H9 (cell line): ENCODE results near the gene TYRO3. TPM values are rescaled to one million over a fixed set of nuclear protein-coding genes. Genes with fewer than 3 reads are reported as not detected.

ENCODE experiments used
- DNase-seq: peaks from one replicate; pipeline ENCODE4 v3.0.0-alpha.2; 2017
- H2AFZ ChIP-seq: one replicate; pipeline ENCODE4 v1.6.1; 2013; ENCODE audit warnings: mild to moderate bottlenecking, low read length, control low read depth, moderate library complexity
- H2AK5ac ChIP-seq: 2 replicates; pipeline ENCODE4 v1.6.1; 2013; ENCODE audit warnings: low read length, control low read depth, mixed read lengths; ENCODE audit not compliant: insufficient read length
- H2BK120ac ChIP-seq: one replicate; pipeline ENCODE4 v1.6.1; 2013; ENCODE audit warnings: low read depth, mild to moderate bottlenecking, low read length, control low read depth, inconsistent platforms; ENCODE audit not compliant: poor library complexity, severe bottlenecking
- H2BK12ac ChIP-seq: 2 replicates; pipeline ENCODE4 v1.6.1; 2013; ENCODE audit warnings: low read length, control low read depth, mixed read lengths, low read depth; ENCODE audit not compliant: insufficient read length
- H2BK15ac ChIP-seq: 2 replicates; pipeline ENCODE4 v1.6.1; 2013; ENCODE audit warnings: low read depth, low read length, control low read depth
- H2BK20ac ChIP-seq: one replicate; pipeline ENCODE4 v1.6.1; 2013; ENCODE audit warnings: low read depth, mild to moderate bottlenecking, low read length, control low read depth, inconsistent platforms; ENCODE audit not compliant: poor library complexity, severe bottlenecking
- H2BK5ac ChIP-seq: 2 replicates; pipeline ENCODE4 v1.6.1; 2013; ENCODE audit warnings: low read length, control low read depth, mixed read lengths; ENCODE audit not compliant: insufficient read length
- H3K14ac ChIP-seq: 2 replicates; pipeline ENCODE4 v1.6.1; 2013; ENCODE audit warnings: low read length, control low read depth; ENCODE audit not compliant: insufficient read depth
- H3K18ac ChIP-seq: 2 replicates; pipeline ENCODE4 v1.6.1; 2013; ENCODE audit warnings: low read depth, mild to moderate bottlenecking, mixed read lengths, low read length, control low read depth; ENCODE audit not compliant: insufficient read length
- H3K23ac ChIP-seq: 2 replicates; pipeline ENCODE4 v1.6.1; 2013; ENCODE audit warnings: low read length, control low read depth, mixed read lengths, low read depth; ENCODE audit not compliant: insufficient read length
- H3K23me2 ChIP-seq: 2 replicates; pipeline ENCODE4 v1.6.1; 2013; ENCODE audit warnings: low read depth, mild to moderate bottlenecking, mixed read lengths, low read length, control low read depth; ENCODE audit not compliant: insufficient read length, poor library complexity, severe bottlenecking
- H3K27ac ChIP-seq: 2 replicates; pipeline ENCODE4 v1.5.1; 2013; ENCODE audit warnings: low read length, control low read depth, mixed read lengths, low read depth; ENCODE audit not compliant: insufficient read length
- H3K27me3 ChIP-seq: 2 replicates; pipeline ENCODE4 v1.6.1; 2013; ENCODE audit warnings: low read length, control low read depth, inconsistent platforms; ENCODE audit not compliant: insufficient read depth
- H3K4ac ChIP-seq: 2 replicates; pipeline ENCODE4 v1.6.1; 2013; ENCODE audit warnings: low read depth, mild to moderate bottlenecking, control low read depth, inconsistent platforms, low read length, moderate library complexity
- H3K4me1 ChIP-seq: 2 replicates; pipeline ENCODE4 v1.6.1; 2013; ENCODE audit warnings: low read length, control low read depth, inconsistent platforms; ENCODE audit not compliant: insufficient read depth
- H3K4me2 ChIP-seq: 2 replicates; pipeline ENCODE4 v1.6.1; 2013; ENCODE audit warnings: low read length, control low read depth, mixed read lengths; ENCODE audit not compliant: insufficient read length, insufficient read depth
- H3K56ac ChIP-seq: 2 replicates; pipeline ENCODE4 v1.6.1; 2013; ENCODE audit warnings: low read depth, mild to moderate bottlenecking, mixed read lengths, low read length, control low read depth; ENCODE audit not compliant: insufficient read length
- H3K79me1 ChIP-seq: 2 replicates; pipeline ENCODE4 v1.6.1; 2013; ENCODE audit warnings: low read depth, mild to moderate bottlenecking, moderate library complexity, low read length, control low read depth, inconsistent platforms; ENCODE audit not compliant: insufficient read depth, poor library complexity, severe bottlenecking
- H3K79me2 ChIP-seq: 2 replicates; pipeline ENCODE4 v1.6.1; 2013; ENCODE audit warnings: low read length, control low read depth, inconsistent platforms; ENCODE audit not compliant: insufficient read depth
- H3K9ac ChIP-seq: 2 replicates; pipeline ENCODE4 v1.6.1; 2013; ENCODE audit warnings: low read length, control low read depth, mixed read lengths; ENCODE audit not compliant: insufficient read length; ENCODE audit errors: extremely low read depth
- H3K9me3 ChIP-seq: one replicate; pipeline ENCODE4 v1.6.1; 2013; ENCODE audit warnings: low read depth, low read length, inconsistent platforms; ENCODE audit not compliant: control insufficient read depth
- H3T11ph ChIP-seq: one replicate; pipeline ENCODE4 v1.6.1; 2013; ENCODE audit warnings: mild to moderate bottlenecking, low read length, control low read depth, inconsistent platforms
- H4K20me1 ChIP-seq: one replicate; pipeline ENCODE4 v1.6.1; 2013; ENCODE audit not compliant: control insufficient read depth, insufficient read length, insufficient read depth
- H4K5ac ChIP-seq: 2 replicates; pipeline ENCODE4 v1.6.1; 2013; ENCODE audit warnings: low read depth, mild to moderate bottlenecking, mixed read lengths, low read length, control low read depth; ENCODE audit not compliant: insufficient read length
- H4K8ac ChIP-seq: replicated peaks from 2 replicates; pipeline ENCODE4 v1.6.1; 2013; ENCODE audit warnings: low read length, control low read depth, mixed read lengths, low read depth; ENCODE audit not compliant: insufficient read length
- H4K91ac ChIP-seq: 2 replicates; pipeline ENCODE4 v1.6.1; 2013; ENCODE audit warnings: low read depth, mild to moderate bottlenecking, moderate library complexity, mixed read lengths, low read length, control low read depth; ENCODE audit not compliant: insufficient read length
- H3K27ac Mint-ChIP-seq, 3 experiments: 2 replicates in 2 of 3; 3 replicates in 1 of 3; pipeline ENCODE4 v1.8.0; 2020 to 2021; ENCODE audit warnings: mixed read lengths in 3 of 3, mild to moderate bottlenecking in 1 of 3, moderate library complexity in 1 of 3
- H3K27me3 Mint-ChIP-seq: 2 replicates; pipeline ENCODE4 v1.8.0; 2021; ENCODE audit warnings: low read depth, mild to moderate bottlenecking, moderate library complexity, mixed read lengths
- H3K36me3 Mint-ChIP-seq, 3 experiments: 2 replicates in 2 of 3; 3 replicates in 1 of 3; pipeline ENCODE4 v1.8.0; 2020 to 2021; ENCODE audit warnings: low read depth in 3 of 3, mixed read lengths in 3 of 3; ENCODE audit not compliant: insufficient read depth in 1 of 3
- H3K4me1 Mint-ChIP-seq, 2 experiments: 2 replicates each; pipeline ENCODE4 v1.8.0; 2020; ENCODE audit warnings: mixed read lengths in 2 of 2
- H3K4me3 Mint-ChIP-seq, 2 experiments: 2 replicates in 1 of 2; 3 replicates in 1 of 2; pipeline ENCODE4 v1.8.0; 2020 to 2021; ENCODE audit warnings: mild to moderate bottlenecking in 2 of 2, mixed read lengths in 2 of 2, moderate library complexity in 1 of 2
- H3K9me3 Mint-ChIP-seq, 2 experiments: 2 replicates in 1 of 2; 3 replicates in 1 of 2; pipeline ENCODE4 v1.8.0; 2020; ENCODE audit warnings: mild to moderate bottlenecking in 2 of 2, mixed read lengths in 2 of 2, moderate library complexity in 1 of 2
- WGBS: extraction: QIAGEN DNeasy Blood & Tissue Kit; methylation state at CpG from one replicate; pipeline ENCODE4 v1.1.7; 2013; ENCODE audit warnings: missing lambda C conversion rate, low lambda C conversion rate, mixed read lengths; ENCODE audit not compliant: insufficient read length; ENCODE audit errors: extremely low coverage; 5-methylcytosine and 5-hydroxymethylcytosine counted together
- total RNA-seq: library from RNA; stranded (reverse); gene quantifications from 2 replicates; pipeline ENCODE4 v1.2.1, GENCODE V29; 2021
- TF ChIP-seq, protein P1 (sequence below): fragments of 200-600 bp; sonication (generic); conservative IDR thresholded peaks from 3 replicates; pipeline ENCODE4 v1.8.0; 2021; ENCODE audit warnings: antibody characterized with exemption, mild to moderate bottlenecking

The TYRO3 gene
- total RNA-seq, 1 experiment from 2014 or later = 124 TPM

DNA sequence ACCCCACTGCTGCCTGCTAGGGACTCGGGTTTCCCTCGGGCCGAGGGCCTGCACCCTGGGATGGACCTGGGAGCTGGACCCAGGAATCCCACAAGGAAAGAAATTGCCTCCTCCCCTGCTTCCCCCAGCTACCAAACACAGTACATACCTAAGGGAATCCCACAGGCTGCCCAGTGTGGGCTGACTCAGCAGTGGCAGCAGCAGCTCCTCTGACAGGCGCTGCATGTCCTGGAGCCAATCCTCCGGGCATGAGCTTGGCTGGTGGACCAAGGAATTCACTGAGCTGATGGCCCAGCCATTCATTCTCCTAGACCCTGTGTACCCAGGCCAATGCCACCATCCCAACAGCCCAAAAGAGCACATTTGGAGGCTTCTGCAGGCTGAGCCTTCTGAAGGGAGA is 35.9 kb upstream of the TYRO3 start:
- WGBS = no CpG with 5 or more reads among the region's 5 CpGs
- Mint-ChIP-seq H3K4me1 (no peaks in the 10 kb centered on the region), H3K36me3 (peaks cover 17 to 60% (median 59%) of the 10 kb centered on the region in 3 experiments; a peak in 6 of 7 replicates), H3K9me3 (no peaks in the 10 kb centered on the region; a peak in 1 of 5 replicates), H3K27ac (peak overlapping the region in 1 of 3 experiments; percentile 44; a peak in 1 of 7 replicates), H3K27me3 (no peaks in the 10 kb centered on the region), H3K4me3 (no peak overlapping the region)
- TF ChIP-seq, protein P1, sequence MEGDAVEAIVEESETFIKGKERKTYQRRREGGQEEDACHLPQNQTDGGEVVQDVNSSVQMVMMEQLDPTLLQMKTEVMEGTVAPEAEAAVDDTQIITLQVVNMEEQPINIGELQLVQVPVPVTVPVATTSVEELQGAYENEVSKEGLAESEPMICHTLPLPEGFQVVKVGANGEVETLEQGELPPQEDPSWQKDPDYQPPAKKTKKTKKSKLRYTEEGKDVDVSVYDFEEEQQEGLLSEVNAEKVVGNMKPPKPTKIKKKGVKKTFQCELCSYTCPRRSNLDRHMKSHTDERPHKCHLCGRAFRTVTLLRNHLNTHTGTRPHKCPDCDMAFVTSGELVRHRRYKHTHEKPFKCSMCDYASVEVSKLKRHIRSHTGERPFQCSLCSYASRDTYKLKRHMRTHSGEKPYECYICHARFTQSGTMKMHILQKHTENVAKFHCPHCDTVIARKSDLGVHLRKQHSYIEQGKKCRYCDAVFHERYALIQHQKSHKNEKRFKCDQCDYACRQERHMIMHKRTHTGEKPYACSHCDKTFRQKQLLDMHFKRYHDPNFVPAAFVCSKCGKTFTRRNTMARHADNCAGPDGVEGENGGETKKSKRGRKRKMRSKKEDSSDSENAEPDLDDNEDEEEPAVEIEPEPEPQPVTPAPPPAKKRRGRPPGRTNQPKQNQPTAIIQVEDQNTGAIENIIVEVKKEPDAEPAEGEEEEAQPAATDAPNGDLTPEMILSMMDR = no peak
- Histone ChIP-seq H3K23me2 (no peaks in the 10 kb centered on the region), H3K27me3 (no peaks in the 10 kb centered on the region), H2BK5ac (no peak overlapping the region), H3K4ac (no peak overlapping the region), H2BK20ac (no peak overlapping the region), H4K5ac (no peak overlapping the region), H2BK15ac (no peak overlapping the region), H3K27ac (no peak overlapping the region), H2BK120ac (no peak overlapping the region), H3K56ac (no peak overlapping the region), H3K4me2 (no peak overlapping the region), H3K14ac (no peak overlapping the region), H4K91ac (no peak overlapping the region), H3K79me2 (no peaks in the 10 kb centered on the region), H3T11ph (no peak overlapping the region), H4K8ac (no peak overlapping the region), H2AK5ac (no peak overlapping the region), H3K9ac (no peak overlapping the region), H2BK12ac (no peak overlapping the region), H3K79me1 (no peaks in the 10 kb centered on the region), H4K20me1 (no peaks in the 10 kb centered on the region), H3K4me1 (no peaks in the 10 kb centered on the region), H3K23ac (no peak overlapping the region), H3K9me3 (no peaks in the 10 kb centered on the region), H2AFZ (no peak overlapping the region), H3K18ac (no peak overlapping the region)
- DNase-seq = no peak
